ENCODE data around the gene SIPA1L3.

GRCh38 chr19:37907735-37908455 lies 887 bp downstream of the SIPA1L3 start:
- TF ChIP-seq, protein P1, sequence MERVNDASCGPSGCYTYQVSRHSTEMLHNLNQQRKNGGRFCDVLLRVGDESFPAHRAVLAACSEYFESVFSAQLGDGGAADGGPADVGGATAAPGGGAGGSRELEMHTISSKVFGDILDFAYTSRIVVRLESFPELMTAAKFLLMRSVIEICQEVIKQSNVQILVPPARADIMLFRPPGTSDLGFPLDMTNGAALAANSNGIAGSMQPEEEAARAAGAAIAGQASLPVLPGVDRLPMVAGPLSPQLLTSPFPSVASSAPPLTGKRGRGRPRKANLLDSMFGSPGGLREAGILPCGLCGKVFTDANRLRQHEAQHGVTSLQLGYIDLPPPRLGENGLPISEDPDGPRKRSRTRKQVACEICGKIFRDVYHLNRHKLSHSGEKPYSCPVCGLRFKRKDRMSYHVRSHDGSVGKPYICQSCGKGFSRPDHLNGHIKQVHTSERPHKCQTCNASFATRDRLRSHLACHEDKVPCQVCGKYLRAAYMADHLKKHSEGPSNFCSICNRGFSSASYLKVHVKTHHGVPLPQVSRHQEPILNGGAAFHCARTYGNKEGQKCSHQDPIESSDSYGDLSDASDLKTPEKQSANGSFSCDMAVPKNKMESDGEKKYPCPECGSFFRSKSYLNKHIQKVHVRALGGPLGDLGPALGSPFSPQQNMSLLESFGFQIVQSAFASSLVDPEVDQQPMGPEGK (CRISPR knock-in tag; IDR thresholded peaks at IDR 0.05; ENCODE audit: borderline replicate concordance), result no peak
- TF ChIP-seq CHD1 (IDR thresholded peaks at IDR 0.05; ENCODE audit: low read length), result no peak

Measured in K562 (cell line).